ENCODE results near the gene TLK2.

- TF ChIP-seq SNAI2 (CRISPR knock-in tag; IDR thresholded peaks at IDR 0.05) (no peak), CSDC2 (CRISPR knock-in tag; IDR thresholded peaks at IDR 0.05) (no peak), PATZ1 (CRISPR knock-in tag; IDR thresholded peaks at IDR 0.05; ENCODE audit: borderline replicate concordance) (no peak), CSRNP3 (CRISPR knock-in tag; IDR thresholded peaks at IDR 0.05) (no peak), GLIS3 (CRISPR knock-in tag; IDR thresholded peaks at IDR 0.05) (no peak), CREB5 (CRISPR knock-in tag; IDR thresholded peaks at IDR 0.05; ENCODE audit: low read depth) (no peak), POU6F1 (CRISPR knock-in tag; IDR thresholded peaks at IDR 0.05; ENCODE audit: borderline replicate concordance, low read depth) (no peak)
These were observed 133.1 kb downstream of the TLK2 start for GRCh38 chr17:62611728-62612127.
